Testis (tissue), 2 donors: Measurements from ENCODE around the gene AP2A2.

ENCODE experiments used
- CTCF ChIP-seq, 3 experiments: fragments of 450-650 bp in 2 of 3; fragments of 200-600 bp in 1 of 3; sonication (generic) in 1 of 3; IDR thresholded peaks; one replicate each; pipeline ENCODE4 v1.5.1; 2016 to 2019; ENCODE audit warnings: antibody characterized with exemption in 3 of 3, mild to moderate bottlenecking in 2 of 3, moderate library complexity in 1 of 3
- POLR2A ChIP-seq: fragments of 450-650 bp; IDR thresholded peaks from one replicate; pipeline ENCODE4 v1.6.1; 2017; ENCODE audit warnings: antibody characterized with exemption, mild to moderate bottlenecking, moderate library complexity

- TF ChIP-seq CTCF (IDR thresholded peaks at IDR 0.05) (no peak), POLR2A (no peak)
These were observed 28.2 kb upstream of the AP2A2 start for GRCh38 chr11:897253-898142.
